K562 (cell line): ENCODE results near the gene CBX8. TPM values are rescaled to one million over a fixed set of nuclear protein-coding genes. Genes with fewer than 3 reads are reported as not detected.
A peak's percentile ranks its signal among the peaks of the same experiment; 100 is the strongest.

Experiments
- ATAC-seq: fragments of 200-7000 bp; cut with Tn5 transposase; 3 replicates; pipeline ENCODE4 v1.9.1; 2020; ENCODE audit warnings: moderate library complexity
- BruUV-seq: library from RNA; stranded (reverse); fragments of 400-500 nt; replicated peaks from 2 replicates; lab custom pipeline; 2021; lab: Mats Ljungman, UMichigan
- CTCF ChIA-PET: fragments of 300-600 bp; formaldehyde crosslinking; extraction: SDS; loops from one replicate; lab custom pipeline; 2021; ENCODE audit warnings: low intra/inter-chr PET ratio; lab: Yijun Ruan, JAX
- POLR2A ChIA-PET: fragments of 300-600, 350-650 bp; sonication (Branson Sonifier 250); formaldehyde crosslinking; extraction: SDS; loops from one replicate; lab custom pipeline; 2021; ENCODE audit warnings: antibody characterized with exemption, inconsistent platforms; lab: Yijun Ruan, JAX
- DNase-seq, 4 experiments: peaks; one replicate each; pipeline versions ENCODE4 v3.0.0 to v3.0.0-alpha.2; 2011 to 2018; ENCODE audit warnings: low spot score in 3 of 4, mixed read lengths in 3 of 4; ENCODE audit errors: extremely low read depth in 1 of 4
- FAIRE-seq: peaks from 2 replicates; lab custom pipeline; 2011; peaks lifted over from hg19 to GRCh38; lab: Jason Lieb, UNC
- H2AFZ ChIP-seq: 2 replicates; pipeline ENCODE4 v1.6.0; 2011; ENCODE audit warnings: low read depth, low read length, control low read depth, inconsistent platforms
- H3K27ac ChIP-seq: fragments of 200-600 bp; 3 replicates; pipeline ENCODE4 v1.8.0; 2011; ENCODE audit warnings: low read depth, mild to moderate bottlenecking, control low read depth, inconsistent platforms, low read length, moderate library complexity, mixed read lengths; ENCODE audit errors: extremely low read depth
- H3K27me3 ChIP-seq, 2 experiments: fragments of 300-600 bp in 1 of 2; 2 replicates in 1 of 2; 3 replicates in 1 of 2; pipeline versions ENCODE4 v1.6.0 to v1.8.0; 2011; ENCODE audit warnings: inconsistent platforms in 2 of 2, low read length in 2 of 2, mild to moderate bottlenecking in 1 of 2, mixed read lengths in 1 of 2, moderate library complexity in 1 of 2; ENCODE audit not compliant: control insufficient read depth in 2 of 2, insufficient read depth in 2 of 2
- H3K36me3 ChIP-seq: fragments of 300-600 bp; 3 replicates; pipeline ENCODE4 v1.8.0; 2011; ENCODE audit warnings: mild to moderate bottlenecking, low read length, inconsistent platforms; ENCODE audit not compliant: control insufficient read depth, insufficient read depth
- H3K4me1 ChIP-seq, 2 experiments: fragments of 200-600 bp in 1 of 2; replicated peaks in 1 of 2; 2 replicates in 1 of 2; 3 replicates in 1 of 2; pipeline versions ENCODE4 v1.5.1 to v1.8.0; 2011; ENCODE audit warnings: inconsistent platforms in 2 of 2, low read length in 2 of 2, mild to moderate bottlenecking in 1 of 2, mixed read lengths in 1 of 2, moderate library complexity in 1 of 2; ENCODE audit not compliant: control insufficient read depth in 2 of 2, insufficient read depth in 2 of 2
- H3K4me2 ChIP-seq: 2 replicates; pipeline ENCODE4 v1.6.1; 2011; ENCODE audit warnings: low read length, control low read depth, inconsistent platforms, mixed read lengths; ENCODE audit not compliant: insufficient read depth
- H3K4me3 ChIP-seq: fragments of 200-600 bp; sonication (generic), shearing (Covaris generic); 2 replicates; pipeline ENCODE4 v1.5.1; 2016; ENCODE audit warnings: control low read depth, inconsistent platforms
- H3K79me2 ChIP-seq: fragments of 200-600 bp; 3 replicates; pipeline ENCODE4 v1.8.0; 2011; ENCODE audit warnings: low read length, inconsistent platforms; ENCODE audit not compliant: control insufficient read depth, insufficient read depth
- H3K9ac ChIP-seq, 2 experiments: 2 replicates each; pipeline versions ENCODE4 v1.6.0 to v1.6.1; 2011; ENCODE audit warnings: low read depth in 2 of 2, low read length in 2 of 2, control low read depth in 1 of 2, inconsistent platforms in 1 of 2, mild to moderate bottlenecking in 1 of 2, mixed read lengths in 1 of 2; ENCODE audit not compliant: insufficient read depth in 1 of 2
- H3K9me1 ChIP-seq: one replicate; pipeline ENCODE4 v1.6.0; 2011; ENCODE audit warnings: inconsistent platforms, mild to moderate bottlenecking, low read length, moderate library complexity; ENCODE audit not compliant: control insufficient read depth, insufficient read depth
- H3K9me3 ChIP-seq: replicated peaks from 2 replicates; pipeline ENCODE4 v1.5.1; 2011; ENCODE audit warnings: low read depth, low read length, inconsistent platforms; ENCODE audit not compliant: control insufficient read depth, insufficient read depth
- H4K20me1 ChIP-seq: replicated peaks from 2 replicates; pipeline ENCODE4 v1.6.1; 2011; ENCODE audit warnings: low read length, inconsistent platforms, mixed read lengths; ENCODE audit not compliant: control insufficient read depth, insufficient read depth
- CBX2 ChIP-seq: fragments of 200-600 bp; sonication (generic); IDR thresholded peaks from one replicate; pipeline ENCODE4 v1.6.1; 2012; ENCODE audit warnings: mild to moderate bottlenecking, low read length, inconsistent platforms; ENCODE audit not compliant: insufficient read depth, poor library complexity, severe bottlenecking
- CHCHD3 ChIP-seq: fragments of 250-450 bp; sonication (Bioruptor Pico); IDR thresholded peaks from 2 replicates; pipeline ENCODE4 v2.1.2; 2022; ENCODE audit warnings: mild to moderate bottlenecking
- CREB1 ChIP-seq, 2 experiments: sonication (generic) in 1 of 2; formaldehyde crosslinking in 1 of 2; IDR thresholded peaks; 2 replicates each; pipeline versions ENCODE4 v1.6.1 to v1.8.0; 2012 to 2022; ENCODE audit warnings: inconsistent platforms in 1 of 2, mild to moderate bottlenecking in 1 of 2, missing genetic modification reagents in 1 of 2, moderate library complexity in 1 of 2
- CREBBP ChIP-seq: IDR thresholded peaks from one replicate; pipeline ENCODE4 v1.6.1; 2012; ENCODE audit warnings: low read depth, mild to moderate bottlenecking, control low read depth, inconsistent platforms, low read length
- KDM5B ChIP-seq: fragments of 200-600 bp; sonication (generic); IDR thresholded peaks from 2 replicates; pipeline ENCODE4 v1.6.1; 2012; ENCODE audit warnings: low read depth, mild to moderate bottlenecking, moderate library complexity, low read length, control low read depth, inconsistent platforms; ENCODE audit not compliant: insufficient replicate concordance
- NRF1 ChIP-seq, 2 experiments: fragments of 450-650 bp; IDR thresholded peaks in 1 of 2; conservative IDR thresholded peaks in 1 of 2; 2 replicates each; pipeline ENCODE4 v1.6.1; 2014; ENCODE audit warnings: mild to moderate bottlenecking in 2 of 2
- ZC3H8 ChIP-seq: fragments of 450-650 bp; IDR thresholded peaks from 2 replicates; pipeline ENCODE4 v1.6.1; 2017
- ZNF316 ChIP-seq: fragments of 450-650 bp; IDR thresholded peaks from 2 replicates; pipeline ENCODE4 v1.6.1; 2016
- WGBS: fragments of 100-300 bp; shearing (Covaris generic); methylation state at CpG from one replicate; pipeline ENCODE4 v1.1.6; 2016; ENCODE audit warnings: low coverage, mixed read lengths; ENCODE audit not compliant: insufficient coverage; ENCODE audit errors: missing lambda C conversion rate; 5-methylcytosine and 5-hydroxymethylcytosine counted together
- in situ Hi-C: fragments of 300-500 bp; cut with MboI; formaldehyde crosslinking; loops from 4 replicates; pipeline ENCODE4 v1.15.0; 2018; ENCODE audit warnings: inconsistent platforms, mixed read lengths
- intact Hi-C: fragments of 100-400 bp; cut with micrococcal nuclease; formaldehyde crosslinking; loops from 2 replicates; pipeline ENCODE4 v1.14.2; 2022
- polyA plus RNA-seq, 8 experiments: library from polyadenylated mRNA; depleted of rRNA in 4 of 8; stranded (reverse) in 5 of 8; unstranded in 3 of 8; fragments of >200 nt; fragmentation: Nextera tagmentation in 2 of 8; fragmentation: Illumina TruSeq in 1 of 8; extraction: Ambion mirVana in 2 of 8; extraction: Trizol in 1 of 8; gene quantifications; 2 replicates each; pipeline versions ENCODE4 v1.2.1 to v1.2.3, GENCODE V29; 2011 to 2014; ENCODE audit warnings: inconsistent platforms in 1 of 8, missing spikeins in 1 of 8
- total RNA-seq, 7 experiments: library from RNA; depleted of rRNA in 6 of 7; stranded (reverse); fragments of >200 nt in 6 of 7; fragmentation: Illumina TruSeq in 2 of 7; extraction: Trizol in 2 of 7; gene quantifications; 2 replicates each; pipeline versions ENCODE4 v1.2.1 to v1.2.3, GENCODE V29; 2011 to 2021; ENCODE audit warnings: low replicate concordance in 1 of 7
- TF ChIP-seq, protein P1 (sequence below): fragments of 250-450 bp; sonication (Bioruptor Pico); IDR thresholded peaks from 2 replicates; pipeline ENCODE4 v1.8.0; 2021; ENCODE audit warnings: borderline replicate concordance, mild to moderate bottlenecking, moderate library complexity; ENCODE audit not compliant: poor library complexity, severe bottlenecking
- TF ChIP-seq, protein P2 (sequence below): fragments of 250-450 bp; sonication (Bioruptor Pico); IDR thresholded peaks from 2 replicates; pipeline ENCODE4 v1.5.0; 2020; ENCODE audit warnings: mild to moderate bottlenecking, borderline replicate concordance
- TF ChIP-seq, protein P3 (sequence below): sonication (generic); formaldehyde crosslinking; IDR thresholded peaks from 2 replicates; pipeline ENCODE4 v1.8.0; 2022; ENCODE audit warnings: missing genetic modification reagents, mild to moderate bottlenecking, moderate library complexity, borderline replicate concordance
- TF ChIP-seq, protein P4 (sequence below): fragments of 450-650 bp; IDR thresholded peaks from 2 replicates; pipeline ENCODE4 v1.6.1; 2018; ENCODE audit warnings: mild to moderate bottlenecking, low read depth; ENCODE audit not compliant: partially characterized antibody
- TF ChIP-seq, protein P5 (sequence below): sonication (generic); formaldehyde crosslinking; IDR thresholded peaks from 2 replicates; pipeline ENCODE4 v1.8.1; 2023; ENCODE audit warnings: mild to moderate bottlenecking, missing genetic modification reagents

The CBX8 gene
- total and polyA plus RNA-seq, 9 of the 15 experiments (the other 6 are each of a cell fraction or from before 2014, with no cell fraction given): 0.08 to 11.9 (median 2.6) TPM

DNA sequence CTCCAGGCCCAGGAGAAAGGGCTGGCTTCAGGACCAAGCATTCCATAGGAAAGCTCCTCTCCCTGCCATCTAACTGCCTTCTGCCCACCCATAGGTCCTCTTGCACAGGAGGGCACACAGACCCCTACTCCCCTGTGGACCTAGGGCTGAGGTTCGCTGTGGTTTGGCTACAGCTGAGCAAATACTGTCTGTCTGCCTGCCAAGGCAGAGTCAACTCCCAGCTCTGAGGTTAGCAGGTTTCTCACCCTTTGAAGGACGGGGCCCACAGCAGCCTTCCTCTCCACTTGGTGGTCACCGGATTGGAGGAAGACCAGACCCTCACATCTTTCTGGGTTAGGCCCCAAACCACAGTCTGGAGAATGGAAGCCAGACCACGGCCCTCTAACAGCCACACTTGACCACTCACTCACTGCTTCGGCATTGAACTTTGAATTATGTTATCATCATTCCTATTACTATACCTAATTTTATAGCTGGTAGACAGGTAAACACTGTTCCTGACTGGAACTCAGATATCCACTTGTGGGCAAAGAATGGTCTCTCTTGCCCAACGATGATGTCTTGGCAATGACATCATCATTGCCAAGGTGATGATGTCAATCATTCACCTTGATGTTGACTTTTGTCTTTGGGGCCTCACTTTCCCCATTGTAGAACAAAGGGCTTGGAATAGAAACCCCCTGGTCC is 28.2 kb upstream of the CBX8 start:
- peaks cover 31% of the 10 kb centered on the region for H3K79me2 ChIP-seq
- WGBS: 30% methylated on average over 6 of the region's 6 CpGs
- peak; percentile 32 for FAIRE-seq
- no peak for TF ChIP-seq CHCHD3 (CRISPR knock-in tag)
- no peak for TF ChIP-seq CREBBP
- TF ChIP-seq, protein P1, sequence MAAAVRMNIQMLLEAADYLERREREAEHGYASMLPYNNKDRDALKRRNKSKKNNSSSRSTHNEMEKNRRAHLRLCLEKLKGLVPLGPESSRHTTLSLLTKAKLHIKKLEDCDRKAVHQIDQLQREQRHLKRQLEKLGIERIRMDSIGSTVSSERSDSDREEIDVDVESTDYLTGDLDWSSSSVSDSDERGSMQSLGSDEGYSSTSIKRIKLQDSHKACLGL (CRISPR knock-in tag): no peak
- TF ChIP-seq, protein P2, sequence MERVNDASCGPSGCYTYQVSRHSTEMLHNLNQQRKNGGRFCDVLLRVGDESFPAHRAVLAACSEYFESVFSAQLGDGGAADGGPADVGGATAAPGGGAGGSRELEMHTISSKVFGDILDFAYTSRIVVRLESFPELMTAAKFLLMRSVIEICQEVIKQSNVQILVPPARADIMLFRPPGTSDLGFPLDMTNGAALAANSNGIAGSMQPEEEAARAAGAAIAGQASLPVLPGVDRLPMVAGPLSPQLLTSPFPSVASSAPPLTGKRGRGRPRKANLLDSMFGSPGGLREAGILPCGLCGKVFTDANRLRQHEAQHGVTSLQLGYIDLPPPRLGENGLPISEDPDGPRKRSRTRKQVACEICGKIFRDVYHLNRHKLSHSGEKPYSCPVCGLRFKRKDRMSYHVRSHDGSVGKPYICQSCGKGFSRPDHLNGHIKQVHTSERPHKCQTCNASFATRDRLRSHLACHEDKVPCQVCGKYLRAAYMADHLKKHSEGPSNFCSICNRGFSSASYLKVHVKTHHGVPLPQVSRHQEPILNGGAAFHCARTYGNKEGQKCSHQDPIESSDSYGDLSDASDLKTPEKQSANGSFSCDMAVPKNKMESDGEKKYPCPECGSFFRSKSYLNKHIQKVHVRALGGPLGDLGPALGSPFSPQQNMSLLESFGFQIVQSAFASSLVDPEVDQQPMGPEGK (CRISPR knock-in tag): no peak
- TF ChIP-seq ZNF316: no peak
- no peak for TF ChIP-seq CREB1 (IDR thresholded peaks at IDR 0.05)
- no peak for TF ChIP-seq CREB1 (CRISPR knock-in tag; IDR thresholded peaks at IDR 0.05)
- TF ChIP-seq, protein P3, sequence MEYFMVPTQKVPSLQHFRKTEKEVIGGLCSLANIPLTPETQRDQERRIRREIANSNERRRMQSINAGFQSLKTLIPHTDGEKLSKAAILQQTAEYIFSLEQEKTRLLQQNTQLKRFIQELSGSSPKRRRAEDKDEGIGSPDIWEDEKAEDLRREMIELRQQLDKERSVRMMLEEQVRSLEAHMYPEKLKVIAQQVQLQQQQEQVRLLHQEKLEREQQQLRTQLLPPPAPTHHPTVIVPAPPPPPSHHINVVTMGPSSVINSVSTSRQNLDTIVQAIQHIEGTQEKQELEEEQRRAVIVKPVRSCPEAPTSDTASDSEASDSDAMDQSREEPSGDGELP (CRISPR knock-in tag): peak; percentile 66
- TF ChIP-seq, protein P4, sequence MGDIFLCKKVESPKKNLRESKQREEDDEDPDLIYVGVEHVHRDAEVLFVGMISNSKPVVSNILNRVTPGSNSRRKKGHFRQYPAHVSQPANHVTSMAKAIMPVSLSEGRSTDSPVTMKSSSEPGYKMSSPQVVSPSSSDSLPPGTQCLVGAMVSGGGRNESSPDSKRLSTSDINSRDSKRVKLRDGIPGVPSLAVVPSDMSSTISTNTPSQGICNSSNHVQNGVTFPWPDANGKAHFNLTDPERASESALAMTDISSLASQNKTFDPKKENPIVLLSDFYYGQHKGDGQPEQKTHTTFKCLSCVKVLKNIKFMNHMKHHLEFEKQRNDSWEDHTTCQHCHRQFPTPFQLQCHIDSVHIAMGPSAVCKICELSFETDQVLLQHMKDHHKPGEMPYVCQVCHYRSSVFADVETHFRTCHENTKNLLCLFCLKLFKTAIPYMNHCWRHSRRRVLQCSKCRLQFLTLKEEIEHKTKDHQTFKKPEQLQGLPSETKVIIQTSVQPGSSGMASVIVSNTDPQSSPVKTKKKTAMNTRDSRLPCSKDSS: no peak
- no peak for TF ChIP-seq KDM5B
- TF ChIP-seq CBX2: no peak
- no peak for TF ChIP-seq NRF1 (conservative IDR thresholded peaks at IDR 0.05 in 1 of 2, IDR thresholded peaks at IDR 0.05 in 1 of 2)
- TF ChIP-seq, protein P5, sequence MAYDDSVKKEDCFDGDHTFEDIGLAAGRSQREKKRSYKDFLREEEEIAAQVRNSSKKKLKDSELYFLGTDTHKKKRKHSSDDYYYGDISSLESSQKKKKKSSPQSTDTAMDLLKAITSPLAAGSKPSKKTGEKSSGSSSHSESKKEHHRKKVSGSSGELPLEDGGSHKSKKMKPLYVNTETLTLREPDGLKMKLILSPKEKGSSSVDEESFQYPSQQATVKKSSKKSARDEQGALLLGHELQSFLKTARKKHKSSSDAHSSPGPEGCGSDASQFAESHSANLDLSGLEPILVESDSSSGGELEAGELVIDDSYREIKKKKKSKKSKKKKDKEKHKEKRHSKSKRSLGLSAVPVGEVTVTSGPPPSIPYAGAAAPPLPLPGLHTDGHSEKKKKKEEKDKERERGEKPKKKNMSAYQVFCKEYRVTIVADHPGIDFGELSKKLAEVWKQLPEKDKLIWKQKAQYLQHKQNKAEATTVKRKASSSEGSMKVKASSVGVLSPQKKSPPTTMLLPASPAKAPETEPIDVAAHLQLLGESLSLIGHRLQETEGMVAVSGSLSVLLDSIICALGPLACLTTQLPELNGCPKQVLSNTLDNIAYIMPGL (CRISPR knock-in tag): no peak
- TF ChIP-seq ZC3H8: no peak

More for the DNA sequence above, 28.2 kb upstream of the CBX8 start:
- intact Hi-C loops (no loop called here), in situ Hi-C loops (no loop called here)
- no peak overlapping the region for H2AFZ ChIP-seq
- ChIA-PET CTCF (no interaction called here), POLR2A (interaction anchor here (0.5 to 17.8 kb wide), 5 partner anchors 10 to 83 kb away, joined by 3 to 386 read pairs (median 9); no protein-coding TSS in a partner anchor)
- no TSS peak for BruUV-seq
- H3K9me3 ChIP-seq: no peaks in the 10 kb centered on the region
- H3K27me3 ChIP-seq: no peaks in the 10 kb centered on the region
- no peaks in the 10 kb centered on the region for H3K36me3 ChIP-seq
- no peaks in the 10 kb centered on the region for H3K9me1 ChIP-seq
- peak overlapping the region; percentile 77 to 87; a peak in 3 of 4 replicates for H3K9ac ChIP-seq
- no peaks in the 10 kb centered on the region for H4K20me1 ChIP-seq
- H3K4me2 ChIP-seq: peak overlapping the region; percentile 90
- peak overlapping the region; percentile 44 for H3K4me3 ChIP-seq
- peaks cover 64 to 70% of the 10 kb centered on the region in 2 experiments for H3K4me1 ChIP-seq
- DNase-seq (peak in 1 of 4 experiments; percentile 21), ATAC-seq (no peak)
- H3K27ac ChIP-seq: peak overlapping the region; percentile 87
